A549 (cell line): ENCODE results near the gene ITGA5. TPM values are rescaled to one million over a fixed set of nuclear protein-coding genes. Genes with fewer than 3 reads are reported as not detected.
A peak's percentile ranks its signal among the peaks of the same experiment; 100 is the strongest.

Source experiments
- ATAC-seq, 2 experiments: fragments of 200-7000 bp in 1 of 2; fragments of >200 bp in 1 of 2; cut with Nextera tagmentation in 1 of 2; cut with Tn5 transposase in 1 of 2; 3 replicates each; pipeline versions ENCODE4 v1.8.0 to v1.9.1; 2018 to 2020; ENCODE audit warnings: mild to moderate bottlenecking in 1 of 2, moderate library complexity in 1 of 2
- CTCF ChIA-PET: fragments of 300-600 bp; sonication (Branson Sonifier 250); formaldehyde crosslinking; extraction: SDS; loops from one replicate; lab custom pipeline; 2021; ENCODE audit warnings: antibody characterized with exemption, inconsistent platforms; lab: Yijun Ruan, JAX
- POLR2A ChIA-PET: fragments of 350-600 bp; formaldehyde crosslinking; extraction: SDS; loops from one replicate; lab custom pipeline; 2021; ENCODE audit warnings: antibody characterized with exemption, inconsistent platforms; lab: Yijun Ruan, JAX
- DNase-seq, 2 experiments: peaks; one replicate each; pipeline versions ENCODE4 v3.0.0 to v3.0.0-alpha.2; 2011 to 2016; ENCODE audit warnings: low read depth in 1 of 2, low spot score in 1 of 2
- FAIRE-seq: peaks from 2 replicates; lab custom pipeline; 2011; peaks lifted over from hg19 to GRCh38; lab: Jason Lieb, UNC
- H3K27ac ChIP-seq, 2 experiments: fragments of >200 bp; sonication (Bioruptor Twin); formaldehyde crosslinking; 3 replicates each; pipeline ENCODE4 v1.5.1; 2016 to 2017
- H3K4me1 ChIP-seq: fragments of >200 bp; sonication (Bioruptor Twin); formaldehyde crosslinking; 3 replicates; pipeline ENCODE4 v1.6.1; 2016
- H3K4me2 ChIP-seq: fragments of >200 bp; sonication (Bioruptor Twin); formaldehyde crosslinking; 3 replicates; pipeline ENCODE4 v1.6.1; 2016
- H3K4me3 ChIP-seq: fragments of >200 bp; sonication (Bioruptor Twin); formaldehyde crosslinking; 3 replicates; pipeline ENCODE4 v1.5.1; 2016
- H3K9me3 ChIP-seq: fragments of >200 bp; sonication (Bioruptor Twin); formaldehyde crosslinking; 3 replicates; pipeline ENCODE4 v1.6.1; 2016
- CHD4 ChIP-seq: fragments of 200-600 bp; sonication (generic); IDR thresholded peaks from 2 replicates; pipeline ENCODE4 v1.6.1; 2016; ENCODE audit warnings: antibody characterized with exemption, mild to moderate bottlenecking, borderline replicate concordance
- ELK1 ChIP-seq: fragments of 150-350 bp; IDR thresholded peaks from 2 replicates; pipeline ENCODE4 v1.6.1; 2014; ENCODE audit warnings: low read depth, mild to moderate bottlenecking, low read length
- EP300 ChIP-seq, 2 experiments: fragments of >200 bp; sonication (Bioruptor Twin); formaldehyde crosslinking; IDR thresholded peaks; 2 replicates in 1 of 2; 3 replicates in 1 of 2; pipeline ENCODE4 v1.6.1; 2016 to 2017
- ESRRA ChIP-seq: fragments of 150-350 bp; IDR thresholded peaks from 2 replicates; pipeline ENCODE4 v1.6.1; 2014; ENCODE audit warnings: mild to moderate bottlenecking, low read length, borderline replicate concordance
- FOSL2 ChIP-seq, 2 experiments: fragments of 450-650 bp in 1 of 2; fragments of >200 bp in 1 of 2; sonication (Bioruptor Twin) in 1 of 2; formaldehyde crosslinking; IDR thresholded peaks; 2 replicates each; pipeline versions ENCODE4 v1.5.0 to v1.6.1; 2016 to 2020; ENCODE audit warnings: mild to moderate bottlenecking in 1 of 2, moderate library complexity in 1 of 2
- FOXS1 ChIP-seq: fragments of 250-450 bp; sonication (Bioruptor Pico); IDR thresholded peaks from 2 replicates; pipeline ENCODE4 v1.5.0; 2020; ENCODE audit warnings: mild to moderate bottlenecking, moderate library complexity
- GATA3 ChIP-seq: IDR thresholded peaks from 2 replicates; pipeline ENCODE4 v1.6.1; 2012; ENCODE audit warnings: borderline replicate concordance
- HDAC2 ChIP-seq: fragments of 200-600 bp; sonication (generic); IDR thresholded peaks from 2 replicates; pipeline ENCODE4 v1.6.1; 2016
- HES2 ChIP-seq: fragments of >200 bp; sonication (Bioruptor Twin); formaldehyde crosslinking; IDR thresholded peaks from 2 replicates; pipeline ENCODE4 v1.6.1; 2016
- HOXB13 ChIP-seq: fragments of 250-450 bp; sonication (Bioruptor Pico); IDR thresholded peaks from 2 replicates; pipeline ENCODE4 v1.5.0; 2020; ENCODE audit warnings: low read depth, mild to moderate bottlenecking, moderate library complexity
- JUN ChIP-seq, 2 experiments: fragments of >200 bp; sonication (Bioruptor Twin); formaldehyde crosslinking; IDR thresholded peaks; 2 replicates in 1 of 2; 3 replicates in 1 of 2; pipeline ENCODE4 v1.6.1; 2016 to 2017
- JUNB ChIP-seq: fragments of >200 bp; sonication (Bioruptor Twin); formaldehyde crosslinking; IDR thresholded peaks from 2 replicates; pipeline ENCODE4 v1.6.1; 2016
- KDM1A ChIP-seq: fragments of 200-600 bp; sonication (generic); IDR thresholded peaks from 2 replicates; pipeline ENCODE4 v1.6.1; 2016; ENCODE audit warnings: low read depth, mild to moderate bottlenecking
- KDM5A ChIP-seq: fragments of 200-600 bp; sonication (generic); IDR thresholded peaks from 2 replicates; pipeline ENCODE4 v1.6.1; 2016; ENCODE audit warnings: antibody characterized with exemption, mild to moderate bottlenecking
- MAZ ChIP-seq: fragments of 150-350 bp; IDR thresholded peaks from 2 replicates; pipeline ENCODE4 v1.6.1; 2014; ENCODE audit warnings: antibody characterized with exemption, low read depth, low read length, borderline replicate concordance
- NR3C1 ChIP-seq: fragments of >200 bp; sonication (Bioruptor Twin); formaldehyde crosslinking; IDR thresholded peaks from 3 replicates; pipeline ENCODE4 v1.6.1; 2017
- PHF8 ChIP-seq: fragments of 200-600 bp; sonication (generic); IDR thresholded peaks from 2 replicates; pipeline ENCODE4 v1.6.1; 2016; ENCODE audit warnings: low read depth, mild to moderate bottlenecking, antibody characterized with exemption, moderate library complexity, borderline replicate concordance
- POLR2A ChIP-seq: IDR thresholded peaks from 2 replicates; pipeline ENCODE4 v1.6.1; 2012; ENCODE audit warnings: mild to moderate bottlenecking, low read length
- RCOR1 ChIP-seq: fragments of 150-350 bp; IDR thresholded peaks from 2 replicates; pipeline ENCODE4 v1.6.1; 2014; ENCODE audit warnings: antibody characterized with exemption, low read length, low read depth
- RFX5 ChIP-seq: fragments of 450-650 bp; IDR thresholded peaks from 2 replicates; pipeline ENCODE4 v1.7.1; 2014; ENCODE audit warnings: antibody characterized with exemption, mild to moderate bottlenecking, moderate library complexity
- TFCP2L1 ChIP-seq: fragments of 250-450 bp; sonication (Bioruptor Pico); IDR thresholded peaks from 2 replicates; pipeline ENCODE4 v1.5.0; 2021; ENCODE audit warnings: mild to moderate bottlenecking
- WGBS: methylation state at CpG from one replicate; pipeline ENCODE4 v1.1.6; 2017; ENCODE audit errors: missing lambda C conversion rate; 5-methylcytosine and 5-hydroxymethylcytosine counted together
- polyA minus RNA-seq: library from RNA; depleted of rRNA, polyadenylated mRNA; stranded (reverse); fragments of >200 nt; gene quantifications from 2 replicates; pipeline ENCODE4 v1.2.3, GENCODE V29; 2011; rRNA and poly(A)+ RNA removed
- polyA plus RNA-seq, 4 experiments: library from polyadenylated mRNA; depleted of rRNA in 3 of 4; stranded (reverse); fragments of >200 nt; fragmentation: RNase III in 1 of 4; extraction: RNeasy Plus Mini Kit Qiagen cat#74134 plus additional on column Dnase treatment in 1 of 4; gene quantifications; 2 replicates in 3 of 4; 3 replicates in 1 of 4; pipeline ENCODE4 v1.2.3, GENCODE V29; 2011 to 2017
- TF ChIP-seq, protein P1 (sequence below): fragments of >200 bp; sonication (Bioruptor Twin); formaldehyde crosslinking; IDR thresholded peaks from 3 replicates; pipeline ENCODE4 v1.6.1; 2016
- TF ChIP-seq, protein P2 (sequence below): fragments of >200 bp; sonication (Bioruptor Twin); formaldehyde crosslinking; IDR thresholded peaks from 3 replicates; pipeline ENCODE4 v1.5.1; 2016

Gene ITGA5
- 31.7 and 36.1 TPM in 2 replicates for polyA plus RNA-seq (2011; rRNA removed)
- polyA plus RNA-seq (2012; cell fraction: cytosol; rRNA removed), result 16.5 and 22.7 TPM in 2 replicates
- polyA plus RNA-seq (2012; cell fraction: nucleus; rRNA removed), result 49.4 and 51.0 TPM in 2 replicates
- polyA plus RNA-seq (2017; fragmentation: RNase III; extraction: RNeasy Plus Mini Kit Qiagen cat#74134 plus additional on column Dnase treatment), result 21.5 to 30.0 TPM (median 27.2 TPM) in 3 replicates
- 57.4 and 67.8 TPM in 2 replicates for polyA minus RNA-seq

DNA sequence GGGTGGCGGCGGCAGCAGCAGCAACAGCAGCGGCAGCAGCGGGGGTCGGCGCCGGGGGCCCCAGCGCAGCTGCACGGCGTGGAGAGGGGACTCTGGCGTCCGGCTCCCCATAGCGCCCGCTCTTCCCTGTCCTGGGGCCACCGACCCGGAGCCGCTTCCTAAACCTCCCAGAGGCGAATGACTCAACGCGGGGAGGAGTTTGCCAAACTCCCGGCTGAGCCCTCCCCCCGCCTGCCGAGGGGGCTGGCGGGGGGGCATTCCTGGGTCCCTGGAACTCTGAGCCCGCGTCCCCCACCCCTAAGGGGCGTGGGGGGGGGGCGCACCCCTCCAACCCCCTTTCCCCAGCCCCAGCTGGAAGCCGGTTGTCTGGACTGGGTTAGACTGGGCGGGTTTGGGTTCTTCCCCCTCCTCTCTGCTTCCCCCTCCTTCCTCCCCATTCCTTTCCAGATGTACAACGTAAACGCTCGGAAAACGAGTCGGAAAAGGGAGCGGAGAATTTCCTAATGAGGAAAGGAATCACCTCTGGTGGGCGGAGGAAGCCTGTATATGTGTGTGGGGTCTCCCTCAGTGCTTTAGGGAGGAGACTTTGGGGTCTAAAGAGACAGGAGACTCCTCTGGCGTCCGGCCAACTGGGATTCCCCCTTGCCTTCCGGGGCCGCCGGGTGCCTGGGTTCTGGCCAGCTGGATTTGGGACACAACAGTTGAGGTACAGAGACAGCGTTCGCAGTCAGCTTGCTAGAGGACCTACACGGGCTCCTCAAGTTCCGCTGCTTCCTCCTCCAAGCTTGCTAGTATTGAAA is at the start of gene ITGA5:
Gene ITGA5 (minus strand): TSS at position 179 of the 800 bp plus-strand sequence. CDS start 68 bp downstream, at position 111.
- TF ChIP-seq MAZ, result no peak
- no peak for TF ChIP-seq KDM1A
- no peak for TF ChIP-seq FOXS1
- TF ChIP-seq TFCP2L1, result no peak
- TF ChIP-seq JUN (IDR thresholded peaks at IDR 0.05), result peak in 1 of 2 experiments; percentile 54; a peak in 1 of 5 replicates
- TF ChIP-seq EP300 (IDR thresholded peaks at IDR 0.05), result no peak
- TF ChIP-seq, protein P1, sequence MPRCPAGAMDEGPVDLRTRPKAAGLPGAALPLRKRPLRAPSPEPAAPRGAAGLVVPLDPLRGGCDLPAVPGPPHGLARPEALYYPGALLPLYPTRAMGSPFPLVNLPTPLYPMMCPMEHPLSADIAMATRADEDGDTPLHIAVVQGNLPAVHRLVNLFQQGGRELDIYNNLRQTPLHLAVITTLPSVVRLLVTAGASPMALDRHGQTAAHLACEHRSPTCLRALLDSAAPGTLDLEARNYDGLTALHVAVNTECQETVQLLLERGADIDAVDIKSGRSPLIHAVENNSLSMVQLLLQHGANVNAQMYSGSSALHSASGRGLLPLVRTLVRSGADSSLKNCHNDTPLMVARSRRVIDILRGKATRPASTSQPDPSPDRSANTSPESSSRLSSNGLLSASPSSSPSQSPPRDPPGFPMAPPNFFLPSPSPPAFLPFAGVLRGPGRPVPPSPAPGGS, result 0 out of 3 replicates have a peak, but pooled peaks have one; percentile 58
- peak; percentile 43; the same call in 1 of the 2 replicates for TF ChIP-seq JUNB
- peak; percentile 47; the same call in 1 of the 2 replicates for TF ChIP-seq PHF8
- peak; percentile 49; the same call in 1 of the 2 replicates for TF ChIP-seq FOSL2 (IDR thresholded peaks at IDR 0.05)
- peak; percentile 74 for TF ChIP-seq FOSL2 (CRISPR knock-in tag; IDR thresholded peaks at IDR 0.05)
- peak; percentile 68 for TF ChIP-seq POLR2A
- no peak for TF ChIP-seq NR3C1
- DNase-seq (peak; percentile 53 to 90), ATAC-seq (peak; percentile 70 to 82), FAIRE-seq (no peak)
- POLR2A ChIA-PET, result interaction anchor here (2.1 kb wide), 1 partner anchor 19 kb away, joined by 7 read pairs; no protein-coding TSS in a partner anchor
- no peaks in the 10 kb centered on the region for H3K9me3 ChIP-seq
- peaks cover 71% of the 10 kb centered on the region for H3K4me1 ChIP-seq
- peak within 1 kb of the TSS; percentile 77 for H3K4me3 ChIP-seq
- H3K4me2 ChIP-seq, result peak within 1 kb of the TSS; percentile 81
- CTCF ChIA-PET, result interaction anchor here (1.3 to 47.9 kb wide), 5 partner anchors 8 to 40 kb away, joined by 4 to 1279 read pairs (median 11); no protein-coding TSS in a partner anchor
- 8% methylated on average over 18 of the region's 46 CpGs for WGBS
- peak within 1 kb of the TSS; percentile 94 to 99 for H3K27ac ChIP-seq

DNA sequence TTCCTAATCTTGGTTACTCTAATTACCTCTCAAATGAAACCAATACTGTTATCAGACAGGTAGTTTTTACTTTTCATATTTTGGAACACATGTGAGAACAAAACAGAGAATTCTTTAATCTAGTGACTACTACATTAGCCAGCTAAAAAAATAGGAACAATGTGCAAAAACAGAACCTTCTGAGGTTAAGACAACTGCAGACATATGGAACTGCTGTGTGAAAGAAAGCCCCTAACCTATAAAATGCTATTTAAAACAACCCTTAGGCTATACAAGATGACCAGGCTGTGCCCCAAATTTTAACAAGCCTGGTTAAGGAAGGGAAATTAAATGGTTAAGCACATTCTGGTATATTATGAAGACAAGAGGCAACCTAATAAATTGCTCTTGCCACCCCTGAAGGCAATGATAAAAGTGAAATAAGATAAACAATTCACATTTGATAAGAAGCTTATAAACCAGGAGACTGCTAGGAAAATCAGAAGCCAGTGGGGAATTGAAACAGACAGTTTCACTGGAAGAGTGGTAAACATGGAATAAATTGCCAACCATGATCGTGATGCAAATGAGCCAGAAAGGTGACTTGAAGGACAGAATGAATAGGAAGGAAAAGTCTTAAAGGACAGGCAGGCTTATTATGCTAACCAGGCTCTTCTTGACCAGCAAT is 46.9 kb upstream of the ITGA5 start:
- TF ChIP-seq HOXB13 (CRISPR knock-in tag), result no peak
- TF ChIP-seq HES2, result no peak
- TF ChIP-seq, protein P2, sequence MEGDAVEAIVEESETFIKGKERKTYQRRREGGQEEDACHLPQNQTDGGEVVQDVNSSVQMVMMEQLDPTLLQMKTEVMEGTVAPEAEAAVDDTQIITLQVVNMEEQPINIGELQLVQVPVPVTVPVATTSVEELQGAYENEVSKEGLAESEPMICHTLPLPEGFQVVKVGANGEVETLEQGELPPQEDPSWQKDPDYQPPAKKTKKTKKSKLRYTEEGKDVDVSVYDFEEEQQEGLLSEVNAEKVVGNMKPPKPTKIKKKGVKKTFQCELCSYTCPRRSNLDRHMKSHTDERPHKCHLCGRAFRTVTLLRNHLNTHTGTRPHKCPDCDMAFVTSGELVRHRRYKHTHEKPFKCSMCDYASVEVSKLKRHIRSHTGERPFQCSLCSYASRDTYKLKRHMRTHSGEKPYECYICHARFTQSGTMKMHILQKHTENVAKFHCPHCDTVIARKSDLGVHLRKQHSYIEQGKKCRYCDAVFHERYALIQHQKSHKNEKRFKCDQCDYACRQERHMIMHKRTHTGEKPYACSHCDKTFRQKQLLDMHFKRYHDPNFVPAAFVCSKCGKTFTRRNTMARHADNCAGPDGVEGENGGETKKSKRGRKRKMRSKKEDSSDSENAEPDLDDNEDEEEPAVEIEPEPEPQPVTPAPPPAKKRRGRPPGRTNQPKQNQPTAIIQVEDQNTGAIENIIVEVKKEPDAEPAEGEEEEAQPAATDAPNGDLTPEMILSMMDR, result no peak
- TF ChIP-seq RFX5, result no peak
- TF ChIP-seq KDM1A, result no peak
- no peak for TF ChIP-seq CHD4
- TF ChIP-seq NR3C1, result no peak
- TF ChIP-seq HDAC2, result no peak
- no peak for TF ChIP-seq FOXS1
- TF ChIP-seq RCOR1, result no peak
- TF ChIP-seq ESRRA, result no peak
- TF ChIP-seq ELK1, result no peak
- no peak for TF ChIP-seq GATA3
- no peak for TF ChIP-seq KDM5A
- TF ChIP-seq MAZ, result no peak
- FAIRE-seq (no peak), DNase-seq (no peak), ATAC-seq (no peak)
- H3K4me1 ChIP-seq, result no peaks in the 10 kb centered on the region
- ChIA-PET POLR2A (no interaction called here), CTCF (interaction anchor here (0.6 to 2.2 kb wide), 5 partner anchors 10 to 512 kb away, joined by 3 to 8 read pairs (median 4); no protein-coding TSS in a partner anchor)
- WGBS, result 0% methylated on average over 1 of the region's 1 CpG
- no peak overlapping the region for H3K27ac ChIP-seq
- no peak overlapping the region for H3K4me3 ChIP-seq
- no peaks in the 10 kb centered on the region for H3K9me3 ChIP-seq
- no peak overlapping the region for H3K4me2 ChIP-seq
